ENCODE results near the gene LRRK1.

- TF ChIP-seq POLR2A (IDR thresholded peaks at IDR 0.05) (no peak), CTCF (IDR thresholded peaks at IDR 0.05) (no peak)
These were observed 84.5 kb downstream of the LRRK1 start for GRCh38 chr15:101003706-101004105.
